SK-N-SH (cell line): ENCODE results near the gene ZSCAN9.

Experiments used
- CHD2 ChIP-seq: fragments of 150-350 bp; IDR thresholded peaks from 2 replicates; pipeline ENCODE4 v1.6.1; 2018; ENCODE audit warnings: low read length; ENCODE audit not compliant: partially characterized antibody
- CTCF ChIP-seq: fragments of 200-600 bp; sonication (generic); IDR thresholded peaks from 2 replicates; pipeline ENCODE4 v1.6.1; 2017; ENCODE audit warnings: antibody characterized with exemption, mild to moderate bottlenecking, moderate library complexity
- EP300 ChIP-seq, 2 experiments: IDR thresholded peaks; 2 replicates each; pipeline versions ENCODE4 v1.4.0 to v1.6.1; 2012; ENCODE audit warnings: borderline replicate concordance in 1 of 2, low read depth in 1 of 2, low read length in 1 of 2
- EZH2phosphoT487 ChIP-seq: fragments of 200-600 bp; sonication (generic); IDR thresholded peaks from 2 replicates; pipeline ENCODE4 v1.6.1; 2017; ENCODE audit warnings: low read depth, mixed run types, mild to moderate bottlenecking, antibody characterized with exemption, moderate library complexity, borderline replicate concordance
- GABPA ChIP-seq: IDR thresholded peaks from 2 replicates; pipeline ENCODE4 v1.4.0; 2012; ENCODE audit warnings: low read depth, mild to moderate bottlenecking
- MEF2A ChIP-seq: IDR thresholded peaks from 2 replicates; pipeline ENCODE4 v1.4.0; 2012; ENCODE audit warnings: low read depth, borderline replicate concordance
- MXI1 ChIP-seq: IDR thresholded peaks from 2 replicates; pipeline ENCODE4 v1.6.1; 2012; ENCODE audit warnings: mild to moderate bottlenecking, low read depth, low read length, improper control_type of control experiment
- POLR2AphosphoS5 ChIP-seq: IDR thresholded peaks from 2 replicates; pipeline ENCODE4 v1.6.1; 2012; ENCODE audit warnings: low read depth, low read length
- REST ChIP-seq: IDR thresholded peaks from 2 replicates; pipeline ENCODE4 v1.6.1; 2012; ENCODE audit warnings: mild to moderate bottlenecking, low read depth, low read length, moderate library complexity
- SIN3A ChIP-seq: IDR thresholded peaks from 2 replicates; pipeline ENCODE4 v1.6.1; 2012; ENCODE audit warnings: low read depth, mild to moderate bottlenecking, low read length, moderate library complexity, borderline replicate concordance
- YY1 ChIP-seq: IDR thresholded peaks from 2 replicates; pipeline ENCODE4 v1.4.0; 2012; ENCODE audit warnings: low read depth, mild to moderate bottlenecking
- TF ChIP-seq, protein P1 (sequence below): IDR thresholded peaks from 2 replicates; pipeline ENCODE4 v1.4.0; 2012; ENCODE audit warnings: low read depth, borderline replicate concordance
- TF ChIP-seq, protein P2 (sequence below): IDR thresholded peaks from 2 replicates; pipeline ENCODE4 v1.4.0; 2012; ENCODE audit warnings: low read depth

GRCh38 chr6:28266962-28267694, 42.1 kb downstream of the ZSCAN9 start, which contains the start of gene ZSCAN26:
- TF ChIP-seq POLR2AphosphoS5 (peak; percentile 87), CHD2 (no peak), SIN3A (0 out of 2 replicates have a peak, but pooled peaks have one; percentile 57), MEF2A (no peak), CTCF (no peak), REST (peak; percentile 28; the same call in 1 of the 2 replicates), EZH2phosphoT487 (no peak), GABPA (peak; percentile 61), YY1 (peak; percentile 81), EP300 (IDR thresholded peaks at IDR 0.05; ENCODE audit: borderline replicate concordance in 1 of 2, low read depth in 1 of 2, low read length in 1 of 2) (no peak), MXI1 (peak; percentile 68)
- TF ChIP-seq, protein P1, sequence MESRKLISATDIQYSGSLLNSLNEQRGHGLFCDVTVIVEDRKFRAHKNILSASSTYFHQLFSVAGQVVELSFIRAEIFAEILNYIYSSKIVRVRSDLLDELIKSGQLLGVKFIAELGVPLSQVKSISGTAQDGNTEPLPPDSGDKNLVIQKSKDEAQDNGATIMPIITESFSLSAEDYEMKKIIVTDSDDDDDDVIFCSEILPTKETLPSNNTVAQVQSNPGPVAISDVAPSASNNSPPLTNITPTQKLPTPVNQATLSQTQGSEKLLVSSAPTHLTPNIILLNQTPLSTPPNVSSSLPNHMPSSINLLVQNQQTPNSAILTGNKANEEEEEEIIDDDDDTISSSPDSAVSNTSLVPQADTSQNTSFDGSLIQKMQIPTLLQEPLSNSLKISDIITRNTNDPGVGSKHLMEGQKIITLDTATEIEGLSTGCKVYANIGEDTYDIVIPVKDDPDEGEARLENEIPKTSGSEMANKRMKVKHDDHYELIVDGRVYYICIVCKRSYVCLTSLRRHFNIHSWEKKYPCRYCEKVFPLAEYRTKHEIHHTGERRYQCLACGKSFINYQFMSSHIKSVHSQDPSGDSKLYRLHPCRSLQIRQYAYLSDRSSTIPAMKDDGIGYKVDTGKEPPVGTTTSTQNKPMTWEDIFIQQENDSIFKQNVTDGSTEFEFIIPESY, result no peak
- TF ChIP-seq, protein P2, sequence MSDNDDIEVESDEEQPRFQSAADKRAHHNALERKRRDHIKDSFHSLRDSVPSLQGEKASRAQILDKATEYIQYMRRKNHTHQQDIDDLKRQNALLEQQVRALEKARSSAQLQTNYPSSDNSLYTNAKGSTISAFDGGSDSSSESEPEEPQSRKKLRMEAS, result peak; percentile 86
